Subcutaneous adipose tissue (tissue), 4 donors: ENCODE results near the gene WNT9B. TPM values are rescaled to one million over a fixed set of nuclear protein-coding genes. Genes with fewer than 3 reads are reported as not detected.

Experiments
- total RNA-seq, 4 donors: library from RNA; depleted of rRNA; stranded (reverse); fragments of >200 nt; gene quantifications; one replicate each; pipeline ENCODE4 v1.1.0, GENCODE V29; 2016
- TF ChIP-seq, protein P1 (sequence below): fragments of 450-650 bp; IDR thresholded peaks from one replicate; pipeline ENCODE4 v1.5.1; 2016; ENCODE audit warnings: low read depth, mild to moderate bottlenecking, control low read depth, antibody characterized with exemption, moderate library complexity

WNT9B gene
- total RNA-seq, 4 donors from 2014 or later, result 0.38 to 0.51 TPM; not detected in 2

DNA sequence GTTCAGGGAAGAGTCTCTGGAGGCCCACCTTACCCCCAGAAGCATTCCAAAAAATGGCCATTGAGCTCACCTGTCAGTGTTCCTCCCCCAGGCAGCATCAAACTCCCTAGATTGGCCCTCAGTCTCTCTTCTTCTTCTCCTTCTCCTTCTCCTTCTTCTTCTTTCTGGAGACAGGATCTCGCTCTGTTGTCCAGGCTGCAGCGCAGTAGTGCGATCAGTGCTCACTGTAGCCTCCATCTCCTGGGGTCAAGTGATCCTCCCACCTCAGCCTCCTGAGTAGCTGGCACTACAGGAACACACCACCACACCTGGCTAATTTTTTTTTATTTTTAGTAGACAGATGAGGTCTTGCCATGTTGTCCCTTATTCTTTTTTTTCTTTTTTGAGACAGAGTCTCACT is 16.5 kb upstream of the WNT9B start:
- TF ChIP-seq, protein P1, sequence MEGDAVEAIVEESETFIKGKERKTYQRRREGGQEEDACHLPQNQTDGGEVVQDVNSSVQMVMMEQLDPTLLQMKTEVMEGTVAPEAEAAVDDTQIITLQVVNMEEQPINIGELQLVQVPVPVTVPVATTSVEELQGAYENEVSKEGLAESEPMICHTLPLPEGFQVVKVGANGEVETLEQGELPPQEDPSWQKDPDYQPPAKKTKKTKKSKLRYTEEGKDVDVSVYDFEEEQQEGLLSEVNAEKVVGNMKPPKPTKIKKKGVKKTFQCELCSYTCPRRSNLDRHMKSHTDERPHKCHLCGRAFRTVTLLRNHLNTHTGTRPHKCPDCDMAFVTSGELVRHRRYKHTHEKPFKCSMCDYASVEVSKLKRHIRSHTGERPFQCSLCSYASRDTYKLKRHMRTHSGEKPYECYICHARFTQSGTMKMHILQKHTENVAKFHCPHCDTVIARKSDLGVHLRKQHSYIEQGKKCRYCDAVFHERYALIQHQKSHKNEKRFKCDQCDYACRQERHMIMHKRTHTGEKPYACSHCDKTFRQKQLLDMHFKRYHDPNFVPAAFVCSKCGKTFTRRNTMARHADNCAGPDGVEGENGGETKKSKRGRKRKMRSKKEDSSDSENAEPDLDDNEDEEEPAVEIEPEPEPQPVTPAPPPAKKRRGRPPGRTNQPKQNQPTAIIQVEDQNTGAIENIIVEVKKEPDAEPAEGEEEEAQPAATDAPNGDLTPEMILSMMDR, result no peak

DNA sequence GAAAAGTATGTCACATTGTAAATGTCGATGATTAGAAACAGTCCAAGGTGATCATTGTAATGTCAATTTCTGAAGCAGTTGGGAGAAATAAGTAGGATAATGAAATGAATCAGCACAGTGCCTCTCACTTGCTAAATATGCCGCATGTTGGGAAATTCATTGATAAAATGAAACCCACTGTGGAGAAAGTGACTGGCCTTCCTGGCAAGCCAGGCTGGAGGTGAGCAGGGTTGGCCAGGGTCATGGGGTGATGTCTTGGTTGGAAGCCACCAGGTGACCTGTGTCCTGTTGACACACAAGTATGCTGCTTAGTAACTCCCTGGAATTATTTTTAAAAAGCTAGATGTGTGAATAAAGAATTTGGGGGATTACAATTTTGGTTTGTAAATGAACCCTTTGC is 14.9 kb upstream of the WNT9B start:
- TF ChIP-seq, protein P1, result no peak

DNA sequence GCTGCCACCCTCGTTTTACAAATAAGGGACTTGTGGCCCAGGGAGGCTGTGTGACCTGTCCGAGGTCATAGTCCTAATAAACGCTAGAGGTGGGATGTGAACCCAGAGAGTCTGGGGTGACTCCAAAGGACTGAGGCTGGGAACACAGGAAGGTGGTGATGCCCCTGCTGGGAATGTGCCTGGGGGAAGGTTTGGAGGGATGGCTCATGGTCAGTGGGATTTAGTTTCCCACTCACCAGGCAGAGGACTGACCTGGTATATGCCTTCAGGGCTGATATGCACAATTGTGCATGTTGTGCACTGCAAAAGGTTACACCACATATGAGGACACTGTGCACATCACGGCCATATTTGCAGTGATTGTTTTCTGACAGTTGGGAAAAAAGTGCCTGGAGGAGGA is 13.9 kb upstream of the WNT9B start:
- TF ChIP-seq, protein P1, result no peak

DNA sequence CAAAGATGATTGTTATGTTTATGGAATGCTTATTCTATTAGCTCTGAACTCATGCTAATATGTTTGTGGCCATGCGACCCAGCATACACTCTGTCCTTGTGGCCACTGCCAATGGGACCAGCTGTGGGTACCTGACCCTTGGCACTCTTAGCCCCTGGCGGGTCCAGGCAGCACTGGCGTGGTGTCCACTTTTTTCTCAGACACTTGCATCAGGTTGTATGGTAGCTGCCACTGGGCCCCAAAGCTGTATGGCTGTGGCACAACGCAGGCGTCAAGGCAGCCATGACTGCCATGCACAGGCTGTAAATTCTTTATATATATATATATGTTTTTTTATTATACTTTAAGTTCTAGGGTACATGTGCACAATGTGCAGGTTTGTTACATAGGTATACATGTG is 12.2 kb upstream of the WNT9B start:
- TF ChIP-seq, protein P1, result no peak

DNA sequence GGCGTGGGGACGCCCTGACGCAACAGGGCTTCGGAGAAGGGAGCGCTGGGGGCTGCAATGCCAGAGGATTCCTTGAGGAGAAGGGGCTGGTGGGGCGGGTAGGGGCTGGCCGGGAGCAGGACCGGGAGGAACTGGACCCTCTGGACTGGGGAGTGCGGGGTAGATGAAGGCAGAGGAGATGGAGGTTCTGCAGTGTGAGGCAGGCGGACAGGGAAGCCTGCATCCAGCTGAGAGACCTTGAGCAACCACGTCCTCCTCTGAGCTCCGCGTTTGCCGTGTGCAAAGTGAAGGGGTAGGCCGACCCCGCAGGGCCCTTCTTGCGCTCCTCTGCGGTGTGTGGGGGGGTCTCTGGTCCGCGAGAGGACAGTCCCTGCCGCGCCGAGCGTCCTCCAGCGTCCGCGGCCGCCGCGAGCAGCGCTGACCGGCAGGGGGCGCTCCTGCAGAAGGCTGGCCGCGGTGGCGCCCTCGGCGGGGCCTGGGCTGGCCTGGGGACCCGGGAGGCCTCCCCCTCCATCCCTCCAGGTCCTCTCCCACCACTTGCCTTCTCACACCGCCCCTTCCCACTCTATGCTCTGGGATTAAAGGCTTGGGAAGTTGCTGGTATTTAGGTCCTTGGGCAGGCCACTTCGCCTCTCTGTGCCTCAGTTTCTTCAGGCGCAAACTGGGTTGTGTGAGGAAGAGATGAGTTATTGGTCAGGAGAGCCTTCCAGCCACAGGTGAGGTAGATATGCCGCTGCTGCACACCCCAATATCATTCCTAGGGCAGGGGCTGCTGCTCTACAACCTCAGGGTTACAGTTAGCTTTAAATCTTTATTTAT is 9.6 kb upstream of the WNT9B start:
- TF ChIP-seq, protein P1, result no peak

DNA sequence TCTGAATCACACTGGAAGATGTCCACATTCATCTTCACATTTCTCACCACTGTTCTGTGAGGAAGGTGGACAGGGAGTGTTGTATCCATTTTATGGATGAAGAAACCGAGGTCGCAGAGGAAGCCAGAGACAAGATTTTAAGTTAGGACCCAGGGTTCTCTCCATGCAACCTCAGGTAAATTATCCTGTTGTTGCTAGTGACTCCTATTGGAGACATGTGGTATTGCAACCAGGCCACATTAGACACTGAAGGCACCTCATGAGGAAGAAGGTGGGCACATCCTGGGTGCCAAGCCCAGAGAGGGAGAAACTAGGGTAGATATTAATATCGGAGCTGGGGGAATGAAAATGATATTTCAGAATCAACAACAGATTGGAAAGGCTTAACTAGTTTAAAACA is 8.5 kb upstream of the WNT9B start:
- TF ChIP-seq, protein P1, result no peak

DNA sequence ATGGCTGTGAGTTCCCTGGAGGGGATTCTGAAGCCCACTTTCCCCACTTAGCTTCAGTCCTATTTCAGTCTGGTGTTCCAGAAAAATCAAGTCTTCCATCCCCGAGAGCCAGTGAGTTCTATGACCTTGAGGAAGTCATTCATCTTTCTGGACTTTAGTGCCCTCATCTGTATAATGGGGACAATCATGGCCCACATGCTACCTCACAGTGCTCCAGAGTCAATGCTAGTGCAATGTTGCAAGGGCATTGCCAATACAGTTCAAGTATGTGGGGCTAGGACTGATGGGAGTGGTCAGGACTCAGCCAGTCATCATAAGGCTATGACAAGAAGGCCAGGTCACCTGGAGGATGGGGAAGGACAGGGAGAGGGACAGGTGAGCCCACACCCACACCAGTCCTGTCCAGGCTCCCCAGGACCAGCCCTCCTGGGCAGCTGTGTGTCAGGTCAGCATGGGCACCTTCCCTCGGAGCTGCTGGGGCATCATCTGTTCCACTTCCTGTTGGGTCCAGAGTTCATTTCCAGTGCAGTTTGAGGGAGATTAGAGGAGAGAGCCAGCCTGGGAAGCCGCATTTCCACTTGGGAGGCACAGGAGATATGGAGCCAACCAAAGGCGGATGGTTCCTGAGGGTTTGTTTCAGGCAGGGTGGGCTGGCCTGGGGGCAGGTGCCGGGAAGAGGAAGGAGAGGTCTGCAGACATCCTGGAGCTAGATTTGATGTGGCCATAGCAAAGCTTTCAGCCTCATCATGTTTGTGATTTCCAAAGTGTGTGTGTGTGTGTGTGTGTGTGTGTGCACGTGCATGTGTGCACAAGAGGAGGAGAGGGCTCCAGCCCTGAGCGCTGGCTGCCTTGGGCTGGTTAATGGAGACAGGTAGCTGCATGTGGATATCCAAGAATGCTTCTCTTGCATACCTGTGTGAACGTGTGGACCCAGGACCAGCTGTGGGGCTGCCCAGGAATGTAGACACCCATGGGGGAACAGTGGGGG is 3.9 kb upstream of the WNT9B start:
- TF ChIP-seq, protein P1, result no peak
